ENCODE measurements around the gene TRIM8. TPM values are rescaled to one million over a fixed set of nuclear protein-coding genes. Genes with fewer than 3 reads are reported as not detected.

The TRIM8 gene
- total and polyA plus RNA-seq, 2 donors (not counting 1 experiment from before 2014, with no cell fraction given), result 44.9 to 74.4 TPM

- H3K4me2 ChIP-seq (replicated peaks; ENCODE audit: low read depth, low read length, poor library complexity, severe bottlenecking), result no peak overlapping the region
- TF ChIP-seq CTCF (IDR thresholded peaks at IDR 0.05), result no peak
- TF ChIP-seq EZH2 (IDR thresholded peaks at IDR 0.05; ENCODE audit: borderline replicate concordance, insufficient read depth, low read depth, low read length, poor library complexity, severe bottlenecking), result no peak
- 75% methylated on average over 9 of the region's 16 CpGs for WGBS (ENCODE audit: insufficient coverage)
- Mint-ChIP-seq H3K27me3 (no peaks in the 10 kb centered on the region), H3K4me1 (no peaks in the 10 kb centered on the region), H3K9me3 (ENCODE audit: insufficient read depth) (no peaks in the 10 kb centered on the region), H3K27ac (no peak overlapping the region), H3K4me3 (no peak overlapping the region)
- no peak overlapping the region for H2AFZ ChIP-seq (ENCODE audit: insufficient read depth, low read depth, low read length, poor library complexity, severe bottlenecking)
- H3K4me3 ChIP-seq (ENCODE audit: control extremely low read depth in 1 of 5, extremely low read depth in 1 of 5, insufficient read depth in 1 of 5, low read depth in 2 of 5, low read length in 4 of 5), result no peak overlapping the region
- ATAC-seq (ENCODE audit: low read depth) (no peak), DNase-seq (no peak)
- peaks cover 2% of the 10 kb centered on the region for H4K20me1 ChIP-seq (ENCODE audit: control insufficient read depth, insufficient read depth, low read length, poor library complexity, severe bottlenecking)
- peaks cover 2% of the 10 kb centered on the region for H3K79me2 ChIP-seq (ENCODE audit: control insufficient read depth, insufficient read depth, low read length)
- H3K36me3 ChIP-seq (replicated peaks in 1 of 2; ENCODE audit: control extremely low read depth in 1 of 2, control insufficient read depth in 1 of 2, extremely low read depth in 1 of 2, insufficient read depth in 2 of 2, low read length in 1 of 2), result peaks cover 1 to 69% of the 10 kb centered on the region in 2 experiments
- ChIA-PET POLR2A (no interaction called here), CTCF (interaction anchor here (0.6 to 1.4 kb wide), 7 partner anchors 9 to 428 kb away, joined by 3 to 6 read pairs (median 4); no protein-coding TSS in a partner anchor)
- no peaks in the 10 kb centered on the region for H3K4me1 ChIP-seq (ENCODE audit: control insufficient read depth in 2 of 2, insufficient read depth in 2 of 2, low read length in 2 of 2)
- no peak overlapping the region for H3K27ac ChIP-seq (ENCODE audit: low read length in 2 of 2)
- H3K27me3 ChIP-seq (replicated peaks in 1 of 4; ENCODE audit: control extremely low read depth in 1 of 4, control insufficient read depth in 3 of 4, insufficient read depth in 4 of 4, low read length in 3 of 4), result no peaks in the 10 kb centered on the region
- H3K9ac ChIP-seq (ENCODE audit: low read length), result no peak overlapping the region
- no peaks in the 10 kb centered on the region for H3K9me3 ChIP-seq (ENCODE audit: control extremely low read depth in 1 of 3, control insufficient read depth in 2 of 3, insufficient read depth in 1 of 3, low read length in 2 of 3)
- intact Hi-C loops (cut with micrococcal nuclease), result no loop called here
Observed at GRCh38 chr10:102597131-102597991, 46.9 kb upstream of the TRIM8 start.

DNA sequence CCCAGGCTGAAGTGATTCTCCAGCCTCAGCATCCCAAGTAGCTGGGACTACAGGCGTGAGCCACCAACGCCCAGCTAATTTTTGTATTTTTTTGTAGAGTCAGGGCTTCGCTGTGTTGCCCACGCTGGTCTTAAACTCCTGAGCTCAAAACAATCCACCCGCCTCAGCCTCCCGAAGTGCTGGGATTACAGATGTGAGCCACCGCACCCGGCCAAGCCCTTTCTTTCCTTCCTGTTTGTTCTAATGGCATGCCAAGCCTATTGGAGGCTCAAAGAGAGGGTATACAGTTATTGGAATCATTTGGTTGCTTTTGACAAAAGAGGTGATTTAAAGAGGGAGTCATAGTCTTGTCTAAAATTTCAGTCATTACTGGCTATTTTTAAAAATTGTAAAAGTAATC, 46.0 kb upstream of the TRIM8 start:
- POLR2A ChIA-PET, result no interaction called here
- no peak overlapping the region for H3K4me2 ChIP-seq (replicated peaks; ENCODE audit: low read depth, low read length, poor library complexity, severe bottlenecking)

More for the DNA sequence above, 46.0 kb upstream of the TRIM8 start:
- H3K4me3 Mint-ChIP-seq, result no peak overlapping the region
- TF ChIP-seq CTCF (IDR thresholded peaks at IDR 0.05) (no peak), EZH2 (IDR thresholded peaks at IDR 0.05; ENCODE audit: borderline replicate concordance, insufficient read depth, low read depth, low read length, poor library complexity, severe bottlenecking) (no peak)
- no peak overlapping the region for H3K4me3 ChIP-seq (ENCODE audit: control extremely low read depth in 1 of 5, extremely low read depth in 1 of 5, insufficient read depth in 1 of 5, low read depth in 2 of 5, low read length in 4 of 5)
- no peaks in the 10 kb centered on the region for H3K27me3 Mint-ChIP-seq
- no peak for ATAC-seq (ENCODE audit: low read depth)
- H3K27ac Mint-ChIP-seq, result no peak overlapping the region
- no peaks in the 10 kb centered on the region for H3K9me3 Mint-ChIP-seq (ENCODE audit: insufficient read depth)
- no peak overlapping the region for H3K9ac ChIP-seq (ENCODE audit: low read length)
- H3K9me3 ChIP-seq (ENCODE audit: control extremely low read depth in 1 of 3, control insufficient read depth in 2 of 3, insufficient read depth in 1 of 3, low read length in 2 of 3), result no peaks in the 10 kb centered on the region
- no peaks in the 10 kb centered on the region for H4K20me1 ChIP-seq (ENCODE audit: control insufficient read depth, insufficient read depth, low read length, poor library complexity, severe bottlenecking)
- intact Hi-C loops (cut with micrococcal nuclease), result no loop called here
- CTCF ChIA-PET, result interaction anchor here (1.0 to 1.4 kb wide), 2 partner anchors 14 to 369 kb away, joined by 3 to 5 read pairs; no protein-coding TSS in a partner anchor
- H3K79me2 ChIP-seq (ENCODE audit: control insufficient read depth, insufficient read depth, low read length), result no peaks in the 10 kb centered on the region
- no peak overlapping the region for H3K27ac ChIP-seq (ENCODE audit: low read length in 2 of 2)
- no peak overlapping the region for H2AFZ ChIP-seq (ENCODE audit: insufficient read depth, low read depth, low read length, poor library complexity, severe bottlenecking)
- no peaks in the 10 kb centered on the region for H3K4me1 Mint-ChIP-seq
- no peaks in the 10 kb centered on the region for H3K27me3 ChIP-seq (replicated peaks in 1 of 4; ENCODE audit: control extremely low read depth in 1 of 4, control insufficient read depth in 3 of 4, insufficient read depth in 4 of 4, low read length in 3 of 4)
- WGBS (ENCODE audit: insufficient coverage), result 93% methylated on average over 4 of the region's 8 CpGs
- peaks cover 1 to 74% of the 10 kb centered on the region in 2 experiments for H3K36me3 ChIP-seq (replicated peaks in 1 of 2; ENCODE audit: control extremely low read depth in 1 of 2, control insufficient read depth in 1 of 2, extremely low read depth in 1 of 2, insufficient read depth in 2 of 2, low read length in 1 of 2)
- no peaks in the 10 kb centered on the region for H3K4me1 ChIP-seq (ENCODE audit: control insufficient read depth in 2 of 2, insufficient read depth in 2 of 2, low read length in 2 of 2)
- DNase-seq, result no peak
